Gastroesophageal sphincter (tissue), 3 donors: ENCODE data around the gene SPECC1L.

Source experiments
- POLR2A ChIP-seq, 2 donors: fragments of 450-650 bp; IDR thresholded peaks; one replicate each; pipeline ENCODE4 v1.6.1; 2017; ENCODE audit warnings: antibody characterized with exemption in 2 of 2, mild to moderate bottlenecking in 2 of 2, moderate library complexity in 1 of 2
- TF ChIP-seq, protein P1 (sequence below), 4 experiments: fragments of 200-600 bp in 2 of 4; fragments of 450-650 bp in 2 of 4; sonication (generic) in 1 of 4; IDR thresholded peaks; one replicate each; pipeline ENCODE4 v1.5.1; 2017 to 2019; ENCODE audit warnings: antibody characterized with exemption in 4 of 4, mild to moderate bottlenecking in 2 of 4, moderate library complexity in 2 of 4

DNA sequence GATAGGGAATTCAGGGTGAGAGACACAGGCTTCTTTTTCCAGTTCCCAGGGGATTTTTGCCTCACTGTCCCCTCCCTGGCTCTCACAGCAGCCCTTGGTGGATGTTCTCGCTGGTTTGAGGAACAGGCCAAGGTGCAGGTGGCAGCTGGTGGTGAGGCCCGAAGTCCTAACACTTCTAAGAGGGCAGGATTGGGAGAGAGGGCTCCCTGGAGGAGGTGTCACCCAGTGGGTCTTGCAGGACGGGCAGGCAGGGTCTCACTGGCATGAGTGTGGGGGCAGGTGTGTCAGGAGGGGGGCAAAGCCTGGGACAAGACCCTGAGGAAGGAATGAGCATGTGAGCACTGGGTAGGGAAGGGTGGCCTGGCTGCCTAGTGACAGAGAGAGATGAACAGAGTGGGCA is 165.9 kb downstream of the SPECC1L start:
- TF ChIP-seq, protein P1, sequence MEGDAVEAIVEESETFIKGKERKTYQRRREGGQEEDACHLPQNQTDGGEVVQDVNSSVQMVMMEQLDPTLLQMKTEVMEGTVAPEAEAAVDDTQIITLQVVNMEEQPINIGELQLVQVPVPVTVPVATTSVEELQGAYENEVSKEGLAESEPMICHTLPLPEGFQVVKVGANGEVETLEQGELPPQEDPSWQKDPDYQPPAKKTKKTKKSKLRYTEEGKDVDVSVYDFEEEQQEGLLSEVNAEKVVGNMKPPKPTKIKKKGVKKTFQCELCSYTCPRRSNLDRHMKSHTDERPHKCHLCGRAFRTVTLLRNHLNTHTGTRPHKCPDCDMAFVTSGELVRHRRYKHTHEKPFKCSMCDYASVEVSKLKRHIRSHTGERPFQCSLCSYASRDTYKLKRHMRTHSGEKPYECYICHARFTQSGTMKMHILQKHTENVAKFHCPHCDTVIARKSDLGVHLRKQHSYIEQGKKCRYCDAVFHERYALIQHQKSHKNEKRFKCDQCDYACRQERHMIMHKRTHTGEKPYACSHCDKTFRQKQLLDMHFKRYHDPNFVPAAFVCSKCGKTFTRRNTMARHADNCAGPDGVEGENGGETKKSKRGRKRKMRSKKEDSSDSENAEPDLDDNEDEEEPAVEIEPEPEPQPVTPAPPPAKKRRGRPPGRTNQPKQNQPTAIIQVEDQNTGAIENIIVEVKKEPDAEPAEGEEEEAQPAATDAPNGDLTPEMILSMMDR (IDR thresholded peaks at IDR 0.05) = no peak
- no peak for TF ChIP-seq POLR2A (IDR thresholded peaks at IDR 0.05)
